Upper lobe of left lung (tissue), 4 donors: ENCODE results near the gene ELF1.

Source experiments
- CTCF ChIP-seq, 6 experiments: fragments of 450-650 bp in 4 of 6; fragments of 200-600 bp in 2 of 6; sonication (generic) in 2 of 6; IDR thresholded peaks; one replicate each; pipeline ENCODE4 v1.5.1; 2016 to 2019; ENCODE audit warnings: antibody characterized with exemption in 6 of 6
- POLR2AphosphoS5 ChIP-seq, 2 donors: sonication (generic); formaldehyde crosslinking; IDR thresholded peaks; one replicate each; pipeline ENCODE4 v1.5.1; 2017; ENCODE audit warnings: antibody characterized with exemption in 2 of 2

- no peak for TF ChIP-seq POLR2AphosphoS5 (IDR thresholded peaks at IDR 0.05)
- TF ChIP-seq CTCF (IDR thresholded peaks at IDR 0.05): no peak
Observed at GRCh38 chr13:41001695-41002094, 17.4 kb downstream of the ELF1 start.
